ENCODE results near the gene MAVS. TPM values are rescaled to one million over a fixed set of nuclear protein-coding genes. Genes with fewer than 3 reads are reported as not detected.
"Not testable (repeated sequence)": the region's sequence is repeated elsewhere in the genome, so short reads cannot be mapped to it uniquely, and the experiment has no call there.

Gene MAVS
- total and polyA plus RNA-seq, 7 donors = 14.0 to 61.3 (median 49.7) TPM

DNA sequence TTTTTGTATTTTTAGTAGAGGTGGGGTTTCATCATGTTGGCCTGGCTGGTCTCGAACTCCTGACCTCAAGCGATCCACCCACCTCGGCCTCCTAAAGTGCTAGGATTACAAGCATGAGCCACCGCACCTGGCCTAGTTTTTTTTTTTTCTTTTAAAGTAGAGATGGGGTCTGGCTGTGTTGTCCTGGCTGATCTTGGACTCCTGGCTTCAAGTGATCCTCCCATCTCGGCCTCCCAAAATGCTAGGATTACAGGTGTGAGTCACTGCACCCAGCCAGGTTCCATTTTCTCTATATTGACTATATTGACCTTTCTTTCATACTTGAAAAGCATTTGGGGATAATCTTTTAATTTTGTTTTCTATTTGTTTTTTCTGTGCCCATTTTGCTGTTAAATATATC, 55.8 kb downstream of the MAVS start:
- Histone ChIP-seq H3K4me1 (peaks cover 12% of the 10 kb centered on the region), H3K4me3 (no peak overlapping the region), H3K9me3 (no peaks in the 10 kb centered on the region), H3K36me3 (ENCODE audit: insufficient read depth in 1 of 2, low read depth in 1 of 2) (no peaks in the 10 kb centered on the region), H3K27me3 (ENCODE audit: insufficient read depth in 3 of 3, low read length in 2 of 3) (no peaks in the 10 kb centered on the region), H3K27ac (no peak overlapping the region)
- no peak for DNase-seq
- TF ChIP-seq, protein P1, sequence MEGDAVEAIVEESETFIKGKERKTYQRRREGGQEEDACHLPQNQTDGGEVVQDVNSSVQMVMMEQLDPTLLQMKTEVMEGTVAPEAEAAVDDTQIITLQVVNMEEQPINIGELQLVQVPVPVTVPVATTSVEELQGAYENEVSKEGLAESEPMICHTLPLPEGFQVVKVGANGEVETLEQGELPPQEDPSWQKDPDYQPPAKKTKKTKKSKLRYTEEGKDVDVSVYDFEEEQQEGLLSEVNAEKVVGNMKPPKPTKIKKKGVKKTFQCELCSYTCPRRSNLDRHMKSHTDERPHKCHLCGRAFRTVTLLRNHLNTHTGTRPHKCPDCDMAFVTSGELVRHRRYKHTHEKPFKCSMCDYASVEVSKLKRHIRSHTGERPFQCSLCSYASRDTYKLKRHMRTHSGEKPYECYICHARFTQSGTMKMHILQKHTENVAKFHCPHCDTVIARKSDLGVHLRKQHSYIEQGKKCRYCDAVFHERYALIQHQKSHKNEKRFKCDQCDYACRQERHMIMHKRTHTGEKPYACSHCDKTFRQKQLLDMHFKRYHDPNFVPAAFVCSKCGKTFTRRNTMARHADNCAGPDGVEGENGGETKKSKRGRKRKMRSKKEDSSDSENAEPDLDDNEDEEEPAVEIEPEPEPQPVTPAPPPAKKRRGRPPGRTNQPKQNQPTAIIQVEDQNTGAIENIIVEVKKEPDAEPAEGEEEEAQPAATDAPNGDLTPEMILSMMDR (IDR thresholded peaks at IDR 0.05) = no peak
- ATAC-seq = no peak
- WGBS, 3 donors = 87 to 96% (median 94%) methylated on average over 5 of the region's 5 CpGs
- intact Hi-C loops (cut with DNase I) = no loop called here

DNA sequence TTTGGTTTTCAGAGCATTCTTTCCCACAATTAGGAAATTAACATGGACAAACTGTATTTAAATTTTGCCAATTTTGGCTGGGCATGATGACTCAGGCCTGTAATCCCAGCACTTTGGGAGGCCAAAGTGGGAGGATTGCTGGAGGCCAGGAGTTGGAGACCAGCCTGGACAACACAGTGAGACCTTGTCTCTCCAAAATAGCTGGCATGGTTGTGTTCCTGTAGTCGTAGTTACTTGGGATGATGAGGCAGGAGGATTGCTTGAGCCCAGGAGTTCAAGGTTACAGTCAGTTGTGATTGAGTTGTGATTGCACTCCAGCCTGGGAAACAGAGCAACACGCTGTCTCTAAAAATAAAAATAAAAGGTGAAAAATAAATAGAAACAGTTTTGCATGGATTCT, 57.6 kb downstream of the MAVS start:
- TF ChIP-seq, protein P1 (IDR thresholded peaks at IDR 0.05) = no peak
- DNase-seq (no peak), ATAC-seq (no peak)
- no peak overlapping the region for H3K27ac ChIP-seq
- 53 to 59% (median 57%) methylated on average over 2 of the region's 2 CpGs for WGBS, 3 donors
- peaks cover 0 to 16% of the 10 kb centered on the region in 2 donors for H3K36me3 ChIP-seq (ENCODE audit: insufficient read depth in 1 of 2, low read depth in 1 of 2)
- intact Hi-C loops (cut with DNase I) = no loop called here
- no peaks in the 10 kb centered on the region for H3K9me3 ChIP-seq
- no peak overlapping the region for H3K4me3 ChIP-seq
- no peaks in the 10 kb centered on the region for H3K27me3 ChIP-seq (ENCODE audit: insufficient read depth in 3 of 3, low read length in 2 of 3)
- H3K4me1 ChIP-seq = peaks cover 12% of the 10 kb centered on the region

DNA sequence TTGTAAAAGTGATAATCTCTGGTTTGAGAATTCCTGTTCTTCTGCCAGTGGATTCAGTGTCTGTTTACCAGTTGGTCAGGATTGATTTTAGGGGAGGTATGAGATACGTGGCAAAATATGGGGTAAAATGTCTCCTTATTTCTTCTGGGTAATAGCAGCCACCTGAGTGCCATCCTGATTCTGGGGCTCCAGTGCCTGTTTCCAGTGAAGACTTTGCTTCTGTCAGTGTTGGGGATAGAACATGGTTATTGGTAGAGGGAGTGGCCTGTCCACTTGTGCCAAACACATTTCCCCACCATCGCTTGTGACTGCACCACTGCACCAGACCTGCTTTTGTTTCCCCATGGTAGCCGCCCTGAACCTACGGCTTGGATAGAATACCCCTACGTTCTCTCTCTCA, 58.2 kb downstream of the MAVS start:
- Histone ChIP-seq H3K27me3 (ENCODE audit: insufficient read depth in 3 of 3, low read length in 2 of 3) (no peaks in the 10 kb centered on the region), H3K4me3 (no peak overlapping the region), H3K4me1 (peaks cover 12% of the 10 kb centered on the region), H3K27ac (no peak overlapping the region), H3K36me3 (ENCODE audit: insufficient read depth in 1 of 2, low read depth in 1 of 2) (peaks cover 0 to 22% of the 10 kb centered on the region in 2 donors), H3K9me3 (no peaks in the 10 kb centered on the region)
- DNase-seq (no peak), ATAC-seq (no peak)
- TF ChIP-seq, protein P1 (IDR thresholded peaks at IDR 0.05) = no peak
- intact Hi-C loops (cut with DNase I) = no loop called here
- WGBS, 3 donors = 80 to 87% (median 83%) methylated on average over 5 of the region's 5 CpGs

DNA sequence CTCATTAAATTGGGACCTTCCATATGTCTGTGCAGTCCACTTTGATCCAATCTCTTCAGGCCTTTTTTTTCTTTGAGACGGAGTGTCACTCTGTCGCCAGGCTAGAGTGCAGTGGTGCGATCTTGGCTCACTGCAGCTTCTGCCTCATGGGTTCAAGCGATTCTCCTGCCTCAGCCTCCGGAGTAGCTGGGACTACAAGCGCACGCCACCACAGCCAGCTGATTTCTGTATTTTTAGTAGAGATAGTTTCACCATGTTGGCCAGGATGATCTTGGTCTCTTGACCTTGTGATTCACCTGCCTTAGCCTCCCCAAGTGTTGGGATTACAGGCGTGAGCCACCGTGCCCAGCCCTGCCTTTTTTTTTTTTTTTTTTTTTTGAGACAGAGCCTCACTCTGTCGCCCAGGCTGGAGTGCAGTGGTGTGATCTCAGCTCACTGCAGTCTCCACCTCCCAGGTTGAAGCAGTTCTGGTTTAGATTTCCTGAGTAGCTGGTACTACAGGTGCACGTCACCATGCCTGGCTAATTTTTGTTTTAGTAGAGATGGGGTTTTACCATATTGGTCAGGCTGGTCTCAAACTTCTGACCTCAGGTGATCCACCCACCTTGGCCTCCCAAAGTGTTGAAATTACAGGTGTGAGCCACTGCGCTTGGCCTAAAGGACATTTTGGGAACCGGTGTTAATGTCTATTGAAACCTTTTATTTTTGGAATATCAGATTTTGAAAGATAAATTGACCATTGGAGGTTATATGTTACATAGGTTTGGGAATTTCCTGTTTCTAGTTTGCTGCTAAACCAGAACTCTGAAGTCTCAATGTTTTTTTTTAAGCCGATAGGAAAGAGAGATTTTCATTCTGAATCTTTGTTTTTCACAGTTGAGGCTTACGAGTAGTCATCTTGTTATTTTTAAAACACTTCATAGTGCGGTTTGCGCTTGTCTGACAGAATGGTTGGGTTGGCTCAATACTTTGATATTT, 60.4 kb downstream of the MAVS start:
- ATAC-seq; H3K9me3 ChIP-seq; H3K4me3 ChIP-seq; H3K27ac ChIP-seq; H3K27me3 ChIP-seq (ENCODE audit: insufficient read depth in 3 of 3, low read length in 2 of 3); intact Hi-C loops (cut with DNase I); DNase-seq: not testable (repeated sequence)
- 84 to 93% (median 90%) methylated on average over 17 of the region's 17 CpGs for WGBS, 3 donors
- H3K36me3 ChIP-seq (ENCODE audit: insufficient read depth in 1 of 2, low read depth in 1 of 2) = peaks cover 0 to 44% of the 10 kb centered on the region in 2 donors
- H3K4me1 ChIP-seq = peaks cover 12% of the 10 kb centered on the region

DNA sequence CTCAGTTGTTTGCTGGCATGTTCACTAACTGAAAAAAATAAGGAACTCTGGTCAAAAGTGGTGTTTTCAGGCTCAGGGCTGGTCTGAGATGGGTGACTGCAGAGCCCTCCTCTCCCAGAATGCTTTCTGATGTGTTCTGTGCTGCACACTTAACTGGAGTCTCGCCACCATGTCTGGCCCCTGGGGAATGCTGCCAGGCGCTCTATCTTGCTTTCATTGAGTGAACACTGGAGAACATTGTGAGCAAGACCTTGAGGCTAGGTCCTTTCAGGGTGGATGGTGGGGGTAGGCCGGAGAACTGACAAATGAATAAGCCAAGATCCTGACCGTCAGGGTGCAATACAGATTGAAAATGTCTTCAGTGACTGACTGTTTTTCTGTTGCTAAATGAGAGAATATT, 62.0 kb downstream of the MAVS start:
- DNase-seq (no peak), ATAC-seq (no peak)
- H3K27me3 ChIP-seq (ENCODE audit: insufficient read depth in 3 of 3, low read length in 2 of 3) = no peaks in the 10 kb centered on the region
- peaks cover 12% of the 10 kb centered on the region for H3K4me1 ChIP-seq
- intact Hi-C loops (cut with DNase I) = no loop called here
- no peak overlapping the region for H3K4me3 ChIP-seq
- H3K27ac ChIP-seq = no peak overlapping the region
- H3K36me3 ChIP-seq (ENCODE audit: insufficient read depth in 1 of 2, low read depth in 1 of 2) = peaks cover 2 to 60% of the 10 kb centered on the region in 2 donors
- 84 to 90% (median 86%) methylated on average over 4 of the region's 4 CpGs for WGBS, 3 donors
- no peaks in the 10 kb centered on the region for H3K9me3 ChIP-seq
- TF ChIP-seq, protein P1 (IDR thresholded peaks at IDR 0.05) = no peak
